GM18498 (cell line): ENCODE data around the gene DHDH.

Experiments
- ATAC-seq: cut with Tn5 transposase; IDR thresholded peaks from one replicate; pipeline ENCODE4 v1.9.1; 2021; ENCODE audit warnings: mild to moderate bottlenecking, moderate library complexity; ENCODE audit not compliant: unreplicated experiment

Gene DHDH

DNA sequence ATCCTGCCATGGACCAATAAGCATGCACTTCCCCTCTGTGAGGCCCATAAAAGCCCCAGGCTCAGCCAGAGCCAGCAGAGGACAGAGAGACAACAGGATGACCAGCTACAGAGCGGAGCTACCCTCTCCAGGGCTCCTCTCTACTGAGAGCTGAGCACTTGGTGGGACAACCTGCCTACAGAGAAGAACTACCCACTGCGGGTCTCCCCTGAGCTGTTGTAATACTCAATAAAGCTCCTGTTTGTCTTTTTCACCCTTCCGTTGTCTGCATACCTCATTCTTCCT, 13.7 kb downstream of the DHDH start:
- no peak for ATAC-seq

DNA sequence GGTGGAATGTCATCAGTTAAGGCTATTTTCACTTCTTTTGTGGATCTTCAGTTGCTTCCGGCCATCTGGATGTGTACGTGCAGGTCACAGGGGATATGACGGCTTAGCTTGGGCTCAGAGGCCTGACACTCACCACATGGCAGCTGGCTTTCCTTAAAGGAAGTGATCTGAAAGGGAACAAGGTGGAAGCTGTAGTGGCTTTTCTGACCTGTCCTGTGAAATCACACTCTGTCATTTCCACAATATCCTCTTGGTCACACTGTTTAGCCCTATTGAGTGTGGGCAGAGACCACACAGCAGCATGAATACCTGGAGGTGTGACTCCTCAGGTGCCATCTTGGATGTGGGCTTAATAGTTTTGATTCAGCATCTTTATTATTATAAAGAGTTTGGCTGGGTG, 16.7 kb downstream of the DHDH start:
- ATAC-seq: no peak

DNA sequence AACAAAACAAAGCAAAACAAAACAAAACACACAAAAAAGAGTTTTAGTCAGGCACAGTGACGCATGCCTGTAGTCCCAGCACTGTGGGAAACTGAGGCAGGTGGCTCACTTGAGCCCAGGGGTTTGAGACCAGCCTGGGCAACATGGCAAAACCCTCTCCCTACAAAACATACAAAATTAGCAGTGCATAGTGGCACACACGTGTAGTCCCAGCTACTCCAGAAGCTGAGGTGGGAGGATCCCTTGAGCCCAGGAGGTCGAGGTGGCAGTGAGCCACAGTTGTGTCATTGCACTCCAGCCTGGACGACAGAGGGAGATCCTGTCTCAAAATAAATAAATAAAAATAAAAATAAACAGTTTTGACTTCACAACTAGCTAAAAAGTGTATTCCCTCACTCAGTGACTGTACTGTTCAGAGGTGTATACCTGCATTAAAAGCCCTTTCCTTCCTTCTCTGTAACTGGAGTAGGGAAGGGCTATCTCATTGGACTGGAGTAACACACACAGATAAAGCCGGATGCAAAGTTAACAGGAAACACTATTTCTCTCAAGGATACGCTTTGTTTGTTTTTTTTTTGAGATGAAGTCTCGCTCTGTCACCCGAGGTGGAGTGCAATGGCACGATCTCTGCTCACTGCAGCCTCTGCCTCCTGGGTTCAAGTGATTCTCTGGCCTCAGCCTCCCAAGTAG, 17.5 kb downstream of the DHDH start:
- no peak for ATAC-seq

DNA sequence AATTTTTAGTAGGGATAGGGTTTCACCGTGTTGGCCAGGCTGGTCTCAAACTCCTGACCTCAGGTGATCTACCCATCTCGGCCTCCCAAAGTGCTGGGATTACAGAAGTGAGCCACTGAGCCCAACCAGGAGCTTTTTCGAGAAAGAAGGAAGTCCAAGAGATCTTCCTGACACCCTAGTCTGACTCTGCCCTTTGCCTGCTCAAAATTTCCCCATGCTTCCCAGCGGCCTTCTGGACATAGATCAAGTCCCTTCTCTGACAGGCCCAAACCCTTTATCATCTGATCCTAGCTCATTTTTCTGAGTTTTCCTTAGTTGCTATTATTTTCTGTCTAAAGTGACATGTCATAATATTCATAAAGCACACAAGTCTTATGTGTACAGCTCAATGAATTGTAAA, 19.6 kb downstream of the DHDH start:
- ATAC-seq: no peak

DNA sequence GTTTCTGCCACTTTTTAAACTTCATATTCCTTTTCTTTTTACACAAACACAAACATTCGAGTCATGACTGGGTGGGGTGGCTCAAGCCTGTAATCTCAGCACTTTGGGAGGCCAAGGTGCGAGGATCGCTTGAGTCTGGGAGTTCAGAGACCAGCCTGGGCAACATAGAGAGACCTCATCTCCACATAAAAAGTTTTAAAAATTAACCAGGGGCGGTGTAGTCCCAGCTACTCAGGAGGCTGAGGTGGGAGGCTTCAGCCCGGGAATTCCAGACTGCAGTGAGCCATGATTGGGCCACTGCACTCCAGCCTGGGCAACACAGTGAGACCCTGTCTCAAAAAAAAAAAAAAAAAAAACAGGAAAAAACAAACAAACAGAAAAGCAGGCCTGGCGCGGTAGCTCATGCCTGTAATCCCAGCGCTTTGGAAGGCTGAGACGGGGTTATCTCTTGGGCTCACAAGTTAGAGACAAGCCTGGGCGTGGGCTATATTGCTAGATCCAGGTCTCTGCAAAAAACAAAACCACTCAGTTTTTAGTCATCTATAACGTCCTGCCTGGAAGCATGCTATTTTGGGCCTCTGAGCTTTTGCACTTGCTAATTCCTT, 20.6 kb downstream of the DHDH start:
- no peak for ATAC-seq

DNA sequence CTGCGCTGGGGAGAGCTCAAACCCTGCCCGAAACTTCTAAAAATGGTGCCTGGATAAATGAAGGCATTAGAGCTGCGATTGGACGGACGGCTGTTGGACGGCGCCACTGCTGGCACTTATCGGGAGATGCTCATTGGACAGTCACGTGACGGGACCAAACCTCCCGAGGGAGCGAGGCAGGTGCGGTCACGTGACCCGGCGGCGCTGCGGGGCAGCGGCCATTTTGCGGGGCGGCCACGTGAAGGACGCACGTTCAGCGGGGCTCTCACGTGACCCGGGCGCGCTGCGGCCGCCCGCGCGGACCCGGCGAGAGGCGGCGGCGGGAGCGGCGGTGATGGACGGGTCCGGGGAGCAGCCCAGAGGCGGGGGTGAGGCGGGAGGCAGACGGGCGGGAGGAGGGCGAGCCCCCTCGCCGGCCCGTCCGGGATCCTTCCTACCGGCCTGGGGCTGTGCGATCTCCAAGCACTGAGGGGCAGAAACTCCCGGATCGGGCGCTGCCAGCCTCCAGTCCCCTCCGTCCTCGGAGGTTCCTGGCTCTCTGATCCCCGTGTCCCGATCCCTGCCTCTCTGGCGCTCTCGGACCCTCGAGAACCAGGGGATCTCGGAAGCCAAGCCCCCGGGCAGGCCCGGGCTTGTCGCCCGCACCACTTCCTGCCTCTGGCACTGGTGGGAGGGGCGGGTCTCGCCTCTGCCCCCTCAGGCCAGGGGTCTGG, 21.3 kb downstream of the DHDH start, which contains the start of gene BAX:
TSS of gene BAX (plus strand) at position 281 of the 713 bp plus-strand sequence. CDS start at position 335, 54 bp downstream.
- peak; percentile 84 for ATAC-seq

DNA sequence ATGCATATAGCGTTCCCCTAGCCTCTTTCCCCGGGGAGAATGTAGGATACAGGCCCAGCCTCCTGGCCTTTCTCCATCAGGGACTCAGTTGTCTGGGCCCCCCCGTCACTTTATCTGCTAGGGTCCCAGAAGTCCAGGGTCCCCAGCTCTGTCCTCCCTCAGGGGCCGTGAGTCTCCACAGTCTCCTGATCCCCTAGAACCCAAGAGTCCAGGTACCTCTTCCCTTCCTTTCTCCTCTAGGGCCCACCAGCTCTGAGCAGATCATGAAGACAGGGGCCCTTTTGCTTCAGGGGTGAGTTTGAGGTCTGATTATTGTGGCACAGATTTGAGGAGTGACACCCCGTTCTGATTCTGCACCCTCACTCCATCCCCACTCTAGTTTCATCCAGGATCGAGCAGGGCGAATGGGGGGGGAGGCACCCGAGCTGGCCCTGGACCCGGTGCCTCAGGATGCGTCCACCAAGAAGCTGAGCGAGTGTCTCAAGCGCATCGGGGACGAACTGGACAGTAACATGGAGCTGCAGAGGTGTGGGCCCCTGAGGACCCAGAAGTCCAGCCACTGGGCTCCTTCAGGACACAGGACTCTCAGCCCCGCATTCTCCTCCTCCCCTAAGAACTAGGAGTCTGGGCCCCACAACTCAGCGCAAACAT, 21.9 kb downstream of the DHDH start:
- no peak for ATAC-seq

DNA sequence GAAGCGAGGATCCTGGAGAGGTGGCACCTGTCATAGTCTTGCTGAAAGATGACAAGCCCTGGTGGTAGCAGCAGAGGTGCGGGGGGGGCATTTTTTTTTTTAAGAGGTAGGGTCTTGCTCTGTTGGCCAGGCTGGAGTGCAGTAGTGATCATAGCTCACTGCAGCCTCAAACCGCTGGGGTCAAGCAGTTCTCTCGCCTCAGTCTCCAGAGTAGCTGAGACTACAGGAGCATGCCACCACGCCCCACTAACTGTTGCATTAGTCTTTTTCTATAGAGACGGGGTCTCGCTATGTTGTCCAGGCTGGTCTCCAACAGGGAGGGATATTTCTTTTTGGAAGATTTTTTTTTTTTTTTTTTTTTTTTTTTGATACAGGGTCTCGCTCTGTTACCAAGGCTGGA, 24.5 kb downstream of the DHDH start:
- ATAC-seq: no peak

DNA sequence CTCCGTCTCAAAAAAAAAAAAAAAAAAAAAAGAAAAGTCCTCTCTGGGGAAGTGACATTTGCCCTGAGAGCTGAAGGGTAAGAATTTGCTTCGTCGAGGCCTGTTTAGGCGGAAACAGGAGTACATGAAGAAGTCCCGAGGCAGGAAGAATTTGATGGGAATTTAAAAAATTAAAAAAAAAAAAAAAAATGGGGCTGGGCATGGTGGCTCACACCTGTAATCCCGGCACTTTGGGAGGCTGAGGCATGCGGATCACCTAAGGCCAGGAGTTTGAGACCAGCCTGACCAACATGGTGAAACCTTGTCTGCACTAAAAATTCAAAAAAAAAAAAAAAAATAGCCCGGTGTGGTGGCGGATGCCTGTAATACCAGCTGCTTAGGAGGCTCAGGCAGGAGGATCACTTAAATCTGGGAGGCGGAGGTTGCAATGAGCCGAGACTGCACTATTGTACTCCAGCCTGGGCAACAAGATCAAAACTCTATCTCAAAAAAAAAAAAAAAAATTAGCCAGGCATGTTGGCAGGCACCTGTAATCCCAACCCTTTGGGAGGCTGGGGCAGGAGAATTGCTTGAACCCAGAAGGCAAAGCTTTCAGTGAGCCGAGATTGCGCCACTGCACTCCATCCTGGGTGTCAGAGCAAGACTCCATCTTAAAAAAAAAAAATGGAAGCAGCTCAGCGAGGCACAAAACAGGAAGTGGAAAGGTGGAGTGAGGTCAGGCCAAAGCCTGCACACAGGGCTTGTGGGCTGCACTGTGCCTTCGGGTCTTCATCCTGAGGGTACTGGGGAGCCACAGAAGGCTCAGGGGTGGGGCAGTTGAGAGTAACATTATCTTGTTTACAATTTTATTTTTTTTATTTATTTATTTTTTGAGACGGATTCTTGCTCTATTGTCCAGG, 26.1 kb downstream of the DHDH start:
- no peak for ATAC-seq

DNA sequence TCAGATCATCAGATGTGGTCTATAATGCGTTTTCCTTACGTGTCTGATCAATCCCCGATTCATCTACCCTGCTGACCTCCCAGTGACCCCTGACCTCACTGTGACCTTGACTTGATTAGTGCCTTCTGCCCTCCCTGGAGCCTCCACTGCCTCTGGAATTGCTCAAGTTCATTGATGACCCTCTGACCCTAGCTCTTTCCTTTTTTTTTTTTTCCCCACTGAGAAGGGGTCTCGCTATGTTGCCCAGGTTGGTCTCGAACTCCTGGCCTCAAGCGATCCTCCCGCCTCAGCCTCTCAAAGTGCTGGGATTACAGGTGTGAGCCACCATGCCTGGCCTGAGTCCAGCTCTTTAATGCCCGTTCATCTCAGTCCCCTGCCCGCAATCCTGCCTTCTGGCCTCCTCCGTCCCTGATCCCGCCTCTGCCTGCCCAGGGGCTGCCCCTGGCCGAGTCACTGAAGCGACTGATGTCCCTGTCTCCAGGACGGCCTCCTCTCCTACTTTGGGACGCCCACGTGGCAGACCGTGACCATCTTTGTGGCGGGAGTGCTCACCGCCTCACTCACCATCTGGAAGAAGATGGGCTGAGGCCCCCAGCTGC, 27.7 kb downstream of the DHDH start:
- ATAC-seq: no peak

DNA sequence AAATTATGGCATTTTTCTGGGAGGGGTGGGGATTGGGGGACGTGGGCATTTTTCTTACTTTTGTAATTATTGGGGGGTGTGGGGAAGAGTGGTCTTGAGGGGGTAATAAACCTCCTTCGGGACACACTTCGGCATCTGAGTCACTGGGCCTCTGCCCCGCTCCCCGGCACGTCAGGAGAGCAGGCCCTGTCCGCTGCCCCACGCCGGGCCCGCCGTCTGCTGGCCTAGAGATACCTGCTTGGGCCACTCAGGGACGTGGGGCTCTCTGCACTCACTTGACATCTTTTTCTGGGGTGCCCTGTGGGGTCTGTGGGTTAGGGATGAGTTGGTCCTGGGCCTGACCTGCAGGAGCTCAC, 28.2 kb downstream of the DHDH start:
- ATAC-seq: no peak

DNA sequence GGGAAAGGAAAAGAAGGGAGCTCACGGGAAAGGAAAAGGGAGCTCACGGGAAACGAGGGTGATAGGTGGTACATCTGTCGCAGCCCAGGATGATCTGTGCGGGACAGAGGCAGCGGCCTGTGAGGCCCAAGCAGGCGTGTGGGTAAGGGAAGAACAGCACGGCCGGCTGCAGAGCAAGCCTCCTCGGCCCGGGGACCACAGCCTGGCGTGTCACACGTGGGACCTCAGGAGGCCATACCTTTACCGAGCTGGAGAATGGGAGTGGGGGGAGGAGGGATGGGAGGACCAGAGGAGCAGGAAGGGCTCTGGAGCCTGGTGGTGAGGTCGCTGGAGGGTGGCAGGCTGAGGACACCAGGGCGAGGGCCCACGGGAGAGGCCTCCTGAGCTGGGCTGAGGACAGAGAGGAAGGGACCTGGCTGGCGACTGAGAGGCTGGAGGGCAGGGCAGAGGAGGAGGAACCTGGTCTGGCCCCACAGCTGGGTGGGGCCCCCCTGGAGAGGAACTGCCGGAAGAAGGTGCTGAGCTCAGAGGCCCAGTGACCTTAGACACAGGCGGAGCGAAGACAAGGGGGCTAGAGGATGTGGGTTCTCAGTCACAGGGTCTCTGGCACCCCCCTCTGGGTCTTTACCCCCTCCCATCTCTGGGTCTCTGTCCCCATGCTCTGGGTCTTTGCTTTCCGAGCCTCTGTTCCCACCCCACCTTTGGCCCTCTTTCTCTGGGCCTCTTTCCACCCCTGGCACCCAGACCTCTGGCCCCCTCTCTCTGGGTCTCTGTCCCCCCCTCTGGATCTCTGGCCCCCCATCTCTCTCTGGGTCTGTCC, 28.7 kb downstream of the DHDH start:
- no peak for ATAC-seq

DNA sequence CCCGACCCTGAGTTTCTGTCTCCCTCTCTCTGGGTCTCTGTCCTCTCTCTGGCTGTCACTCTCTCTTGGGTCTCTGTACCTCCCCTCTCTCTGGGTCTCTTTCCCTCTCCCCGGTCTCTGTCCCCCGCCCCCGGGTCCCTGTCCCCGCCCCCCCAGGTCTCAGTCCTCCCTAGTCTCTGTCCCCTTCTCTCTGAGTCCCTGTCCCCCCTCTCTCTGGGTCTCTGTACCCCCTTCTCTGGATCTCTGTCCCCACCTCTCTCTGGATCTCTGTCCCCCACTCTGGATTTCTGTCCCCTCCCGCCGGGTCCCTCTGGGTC, 29.3 kb downstream of the DHDH start:
- ATAC-seq: no peak

DNA sequence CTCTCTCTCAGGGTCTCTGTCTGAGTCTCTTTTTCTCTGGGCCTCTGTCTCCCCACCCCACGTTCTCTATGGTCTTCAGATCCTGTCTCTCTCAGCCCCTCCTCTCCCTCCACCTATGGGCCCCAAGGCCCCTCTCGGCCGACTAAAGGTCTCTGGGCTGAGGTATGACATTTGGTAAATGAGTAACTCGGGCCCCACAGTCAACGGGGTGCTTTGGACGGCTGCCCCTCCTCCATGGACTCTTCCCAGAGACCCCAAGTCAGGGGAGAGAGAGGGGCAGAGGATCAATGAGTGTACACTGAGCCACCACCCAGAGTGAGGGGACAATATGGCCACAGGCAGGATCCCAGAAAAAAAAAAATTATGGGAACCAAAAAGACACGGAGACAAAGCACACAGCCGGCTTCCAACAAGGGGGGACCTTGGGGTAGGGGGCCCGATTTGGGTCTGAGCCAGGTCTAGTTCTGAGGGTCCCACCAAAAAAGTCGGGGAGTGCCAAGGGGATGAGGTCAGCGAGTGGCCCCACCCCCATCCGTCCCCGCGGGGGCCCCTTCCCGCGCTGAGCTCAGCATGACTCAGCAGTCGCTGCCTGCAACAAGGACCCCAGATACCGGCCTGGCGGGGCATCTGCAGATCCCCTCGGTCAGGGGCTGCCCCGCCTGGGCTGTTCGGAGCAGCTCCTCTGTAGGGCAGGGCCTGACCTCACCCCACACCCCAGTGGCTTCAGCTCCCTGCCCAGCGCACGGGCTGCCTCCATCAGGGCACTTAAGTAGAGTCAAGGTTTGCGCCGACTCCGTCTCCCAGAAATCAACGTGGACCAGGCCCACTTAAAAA, 30.1 kb downstream of the DHDH start:
- no peak for ATAC-seq

DNA sequence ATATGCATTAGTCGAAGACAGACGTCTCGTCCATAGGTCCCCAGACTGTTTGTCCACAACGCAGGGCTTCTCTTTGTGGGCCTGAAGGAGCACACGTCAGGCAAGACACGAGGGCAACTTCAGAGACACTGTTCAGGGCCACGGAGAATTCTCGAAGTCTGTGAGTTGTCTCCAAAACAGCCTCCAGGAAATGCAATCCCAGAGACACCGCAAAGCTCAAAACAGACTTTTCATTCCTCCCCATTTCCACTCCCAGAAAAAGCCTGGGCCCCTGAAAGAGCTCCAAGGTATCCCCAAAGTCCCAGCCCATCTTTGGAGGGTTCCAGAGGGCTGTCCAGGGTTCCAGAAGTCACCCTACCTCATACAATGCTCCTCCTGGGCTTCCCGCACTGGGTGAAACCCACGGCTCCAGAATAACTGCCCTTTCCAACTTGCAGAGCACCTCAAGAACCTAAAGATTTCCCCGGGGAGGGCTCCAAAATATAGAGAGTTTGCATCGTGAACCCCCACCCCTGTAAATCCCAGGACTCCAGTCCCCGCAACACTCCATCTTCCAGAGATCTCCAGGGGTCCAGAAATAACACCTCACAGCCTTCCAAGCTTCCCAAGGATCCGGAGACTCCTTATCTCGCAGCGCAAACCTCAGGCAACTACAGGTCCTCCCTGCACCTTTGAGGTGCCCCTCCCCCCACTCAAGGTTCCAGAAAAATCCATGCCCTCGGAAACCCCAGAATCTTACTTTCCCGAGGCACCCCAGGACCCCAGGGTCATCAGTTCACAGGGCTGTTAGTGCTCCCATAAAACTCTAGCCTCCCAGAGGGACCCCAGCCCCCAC, 30.9 kb downstream of the DHDH start:
- ATAC-seq: no peak

DNA sequence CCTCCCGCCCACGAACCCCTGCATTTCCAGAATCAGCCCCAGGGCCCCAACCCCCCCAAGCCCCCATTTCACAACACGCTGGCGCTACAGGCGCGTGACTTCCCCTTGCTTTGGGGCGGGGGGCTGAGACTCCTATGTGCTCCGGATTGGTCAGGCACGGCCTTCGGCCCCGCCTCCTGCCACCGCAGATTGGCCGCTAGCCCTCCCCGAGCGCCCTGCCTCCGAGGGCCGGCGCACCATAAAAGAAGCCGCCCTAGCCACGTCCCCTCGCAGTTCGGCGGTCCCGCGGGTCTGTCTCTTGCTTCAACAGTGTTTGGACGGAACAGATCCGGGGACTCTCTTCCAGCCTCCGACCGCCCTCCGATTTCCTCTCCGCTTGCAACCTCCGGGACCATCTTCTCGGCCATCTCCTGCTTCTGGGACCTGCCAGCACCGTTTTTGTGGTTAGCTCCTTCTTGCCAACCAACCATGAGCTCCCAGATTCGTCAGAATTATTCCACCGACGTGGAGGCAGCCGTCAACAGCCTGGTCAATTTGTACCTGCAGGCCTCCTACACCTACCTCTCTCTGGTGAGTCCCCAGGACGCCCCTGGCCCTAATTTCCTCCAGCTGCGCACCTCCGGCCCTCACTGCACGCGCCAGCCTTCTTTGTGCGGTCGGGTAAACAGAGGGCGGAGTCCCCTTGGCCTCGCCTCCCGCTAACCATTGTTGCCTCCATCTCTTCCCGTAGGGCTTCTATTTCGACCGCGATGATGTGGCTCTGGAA, 31.7 kb downstream of the DHDH start, which contains the start of gene FTL:
TSS of gene FTL (plus strand) at position 270 of the 766 bp plus-strand sequence. CDS start at position 469, 199 bp downstream.
- peak; percentile 58 for ATAC-seq
